Astrocyte (in vitro differentiated cells and primary cell): Measurements from ENCODE around the gene KHDC1L. TPM values are rescaled to one million over a fixed set of nuclear protein-coding genes. Genes with fewer than 3 reads are reported as not detected.
"Not testable (repeated sequence)": the region's sequence is repeated elsewhere in the genome, so short reads cannot be mapped to it uniquely, and the experiment has no call there.

Source experiments
- DNase-seq: peaks from one replicate; pipeline ENCODE4 v3.0.0-alpha.2; 2010; ENCODE audit warnings: low read depth
- FAIRE-seq: peaks from 2 replicates; lab custom pipeline; 2011; peaks lifted over from hg19 to GRCh38; lab: Jason Lieb, UNC
- H2AFZ ChIP-seq: 2 replicates; pipeline ENCODE4 v1.6.0; 2012; ENCODE audit warnings: low read depth, low read length, inconsistent platforms
- H3K27ac ChIP-seq: 2 replicates; pipeline ENCODE4 v1.5.1; 2011; ENCODE audit warnings: low read depth, low read length, inconsistent platforms
- H3K27me3 ChIP-seq: 2 replicates; pipeline ENCODE4 v1.6.0; 2011; ENCODE audit warnings: low read length, inconsistent platforms; ENCODE audit not compliant: insufficient read depth
- H3K36me3 ChIP-seq: 2 replicates; pipeline ENCODE4 v1.5.1; 2011; ENCODE audit warnings: low read length, inconsistent platforms; ENCODE audit not compliant: insufficient read depth
- H3K4me1 ChIP-seq: 2 replicates; pipeline ENCODE4 v1.5.1; 2011; ENCODE audit warnings: low read length, inconsistent platforms; ENCODE audit not compliant: insufficient read depth
- H3K4me2 ChIP-seq: 2 replicates; pipeline ENCODE4 v1.6.0; 2012; ENCODE audit warnings: low read length, inconsistent platforms
- H3K4me3 ChIP-seq: 2 replicates; pipeline ENCODE4 v1.5.1; 2011; ENCODE audit warnings: low read depth, mild to moderate bottlenecking, low read length, inconsistent platforms; ENCODE audit not compliant: insufficient read depth
- H3K79me2 ChIP-seq: 2 replicates; pipeline ENCODE4 v1.6.0; 2012; ENCODE audit warnings: mild to moderate bottlenecking, low read length, inconsistent platforms; ENCODE audit not compliant: insufficient read depth
- H3K9ac ChIP-seq: 2 replicates; pipeline ENCODE4 v1.6.0; 2012; ENCODE audit warnings: mild to moderate bottlenecking, low read length, inconsistent platforms
- H3K9me3 ChIP-seq: 2 replicates; pipeline ENCODE4 v1.5.1; 2012; ENCODE audit warnings: low read depth, mild to moderate bottlenecking, low read length, inconsistent platforms; ENCODE audit not compliant: insufficient read depth
- H4K20me1 ChIP-seq: 2 replicates; pipeline ENCODE4 v1.6.0; 2012; ENCODE audit warnings: low read length, inconsistent platforms; ENCODE audit not compliant: insufficient read depth
- H3K27ac Mint-ChIP-seq: one replicate; pipeline ENCODE4 v1.8.0; 2021; ENCODE audit warnings: mild to moderate bottlenecking, mixed read lengths; ENCODE audit not compliant: unreplicated experiment
- H3K27me3 Mint-ChIP-seq: one replicate; pipeline ENCODE4 v1.8.0; 2021; ENCODE audit warnings: low read depth, mixed read lengths; ENCODE audit not compliant: unreplicated experiment
- H3K36me3 Mint-ChIP-seq: one replicate; pipeline ENCODE4 v1.8.0; 2021; ENCODE audit warnings: low read depth, mixed read lengths; ENCODE audit not compliant: unreplicated experiment
- H3K4me1 Mint-ChIP-seq: one replicate; pipeline ENCODE4 v1.8.0; 2021; ENCODE audit warnings: low read depth, mixed read lengths; ENCODE audit not compliant: unreplicated experiment
- H3K4me3 Mint-ChIP-seq: one replicate; pipeline ENCODE4 v1.8.0; 2021; ENCODE audit warnings: mild to moderate bottlenecking, moderate library complexity, mixed read lengths; ENCODE audit not compliant: unreplicated experiment
- H3K9me3 Mint-ChIP-seq: one replicate; pipeline ENCODE4 v1.8.0; 2021; ENCODE audit warnings: mild to moderate bottlenecking, mixed read lengths; ENCODE audit not compliant: unreplicated experiment
- CTCF ChIP-seq: IDR thresholded peaks from 2 replicates; pipeline ENCODE4 v1.5.1; 2011; ENCODE audit warnings: low read depth, mild to moderate bottlenecking, inconsistent platforms, low read length, moderate library complexity; ENCODE audit not compliant: insufficient read depth
- EZH2 ChIP-seq: IDR thresholded peaks from 2 replicates; pipeline ENCODE4 v1.6.1; 2012; ENCODE audit warnings: mild to moderate bottlenecking, low read length, inconsistent platforms; ENCODE audit not compliant: insufficient read depth
- total RNA-seq: library from RNA; stranded (reverse); gene quantifications from 2 replicates; pipeline ENCODE4 v1.2.1, GENCODE V29; 2021

Gene KHDC1L
- total RNA-seq, 1 donor from 2014 or later = not detected

GRCh38 chr6:73262671-73263569 is 37.6 kb upstream of the KHDC1L start, which contains the start of gene KHDC1:
Gene KHDC1 (minus strand): TSS chr6:73263196. CDS start chr6:73242517, 20,679 bp downstream.
- Histone ChIP-seq H4K20me1 (no peaks in the 10 kb centered on the region), H3K9me3 (no peaks in the 10 kb centered on the region), H3K27me3 (no peaks in the 10 kb centered on the region), H3K79me2 (peaks cover 9% of the 10 kb centered on the region), H2AFZ (peak within 1 kb of the TSS; percentile 95), H3K4me1 (peaks cover 6% of the 10 kb centered on the region), H3K27ac (peak within 1 kb of the TSS; percentile 13), H3K4me3 (peak within 1 kb of the TSS; percentile 73), H3K36me3 (no peaks in the 10 kb centered on the region), H3K9ac (peak within 1 kb of the TSS; percentile 79), H3K4me2 (peak within 1 kb of the TSS; percentile 96)
- peak within 1 kb of the TSS; percentile 21 for H3K27ac Mint-ChIP-seq
- peak within 1 kb of the TSS; percentile 84 for H3K4me3 Mint-ChIP-seq
- peaks cover 1% of the 10 kb centered on the region for H3K36me3 Mint-ChIP-seq
- H3K9me3 Mint-ChIP-seq = no peaks in the 10 kb centered on the region
- peak; percentile 46 for DNase-seq
- TF ChIP-seq EZH2 (no peak), CTCF (no peak)
- FAIRE-seq = no peak
- no peaks in the 10 kb centered on the region for H3K4me1 Mint-ChIP-seq
- H3K27me3 Mint-ChIP-seq = no peaks in the 10 kb centered on the region

GRCh38 chr6:73258721-73259120 is 33.4 kb upstream of the KHDC1L start:
- H4K20me1 ChIP-seq = no peaks in the 10 kb centered on the region
- no peak for TF ChIP-seq EZH2
- TF ChIP-seq CTCF = no peak
- H3K36me3 ChIP-seq = no peaks in the 10 kb centered on the region
- Mint-ChIP-seq H3K36me3 (no peaks in the 10 kb centered on the region), H3K9me3 (no peaks in the 10 kb centered on the region), H3K4me1 (no peaks in the 10 kb centered on the region), H3K27me3 (no peaks in the 10 kb centered on the region), H3K4me3 (no peak overlapping the region), H3K27ac (no peak overlapping the region)
- H3K4me1 ChIP-seq = peaks cover 5% of the 10 kb centered on the region
- no peaks in the 10 kb centered on the region for H3K9me3 ChIP-seq
- H2AFZ ChIP-seq = no peak overlapping the region
- FAIRE-seq = no peak
- H3K4me3 ChIP-seq = no peak overlapping the region
- no peak overlapping the region for H3K9ac ChIP-seq
- no peak overlapping the region for H3K27ac ChIP-seq
- H3K27me3 ChIP-seq = no peaks in the 10 kb centered on the region
- H3K79me2 ChIP-seq = peaks cover 4% of the 10 kb centered on the region
- no peak for DNase-seq
- H3K4me2 ChIP-seq = no peak overlapping the region

- not testable (repeated sequence) for H4K20me1 ChIP-seq, H3K4me3 Mint-ChIP-seq, H3K9me3 ChIP-seq, H3K36me3 Mint-ChIP-seq, H3K9ac ChIP-seq, H3K9me3 Mint-ChIP-seq, H3K4me1 Mint-ChIP-seq, H3K27me3 ChIP-seq, H3K36me3 ChIP-seq, H3K79me2 ChIP-seq, H3K4me2 ChIP-seq, H3K27ac ChIP-seq, FAIRE-seq, H3K4me3 ChIP-seq, H3K27me3 Mint-ChIP-seq, H2AFZ ChIP-seq, DNase-seq, H3K4me1 ChIP-seq, H3K27ac Mint-ChIP-seq
Observed at GRCh38 chr6:73254323-73254722, 29.0 kb upstream of the KHDC1L start.
